Measurements from ENCODE around the gene GRID1. TPM values are rescaled to one million over a fixed set of nuclear protein-coding genes. Genes with fewer than 3 reads are reported as not detected.

Gene GRID1
- total and polyA plus RNA-seq, 10 of the 15 experiments (the other 5 are each of a cell fraction or from before 2014, with no cell fraction given), result 0.04 to 0.62 (median 0.08) TPM; not detected in 5

- no peaks in the 10 kb centered on the region for H3K9me3 ChIP-seq (replicated peaks; ENCODE audit: control insufficient read depth, insufficient read depth, low read length)
- no peaks in the 10 kb centered on the region for H3K36me3 ChIP-seq (ENCODE audit: control insufficient read depth in 2 of 2, insufficient read depth in 2 of 2, low read length in 1 of 2)
- intact Hi-C loops (cut with micrococcal nuclease; ENCODE audit: unreplicated experiment), result no loop called here
- TF ChIP-seq LARP7 (IDR thresholded peaks at IDR 0.05) (no peak), MAX (IDR thresholded peaks at IDR 0.05; ENCODE audit: low read depth, low read length) (no peak), NR2C2 (IDR thresholded peaks at IDR 0.05; ENCODE audit: borderline replicate concordance, control insufficient read depth, insufficient read length, low read depth) (no peak), YBX1 (IDR thresholded peaks at IDR 0.05) (no peak), ZNF622 (IDR thresholded peaks at IDR 0.05) (no peak), RCOR1 (conservative IDR thresholded peaks at IDR 0.05; ENCODE audit: low read depth, low read length) (no peak), TCF7 (IDR thresholded peaks at IDR 0.05; ENCODE audit: borderline replicate concordance) (no peak), SUZ12 (IDR thresholded peaks at IDR 0.05; ENCODE audit: unreplicated experiment) (no peak), IKZF1 (conservative IDR thresholded peaks at IDR 0.05) (no peak), ATF3 (IDR thresholded peaks at IDR 0.05; ENCODE audit: borderline replicate concordance, extremely low read depth, low read depth, low read length) (no peak), MYC (IDR thresholded peaks at IDR 0.05; ENCODE audit: insufficient read depth, insufficient read length, insufficient replicate concordance, low read length, severe bottlenecking) (no peak)
- ATAC-seq (no peak), DNase-seq (ENCODE audit: low read depth, low spot score) (no peak), FAIRE-seq (no peak)
- no TSS peak for BruUV-seq (replicated peaks)
- no peak overlapping the region for H3K4me3 ChIP-seq
- CTCF ChIA-PET, result interaction anchor here (3.1 kb wide), 1 partner anchor 10 kb away, joined by 14 read pairs; no protein-coding TSS in a partner anchor
- no peak overlapping the region for H3K4me2 ChIP-seq (ENCODE audit: control insufficient read depth, insufficient read depth)
- no peak overlapping the region for H2AFZ ChIP-seq (ENCODE audit: control insufficient read depth, low read depth, low read length)
- in situ Hi-C loops (cut with MboI), result no loop called here
- no peaks in the 10 kb centered on the region for H3K4me1 ChIP-seq (ENCODE audit: control insufficient read depth, insufficient read depth, low read length)
- POLR2A ChIA-PET, result no interaction called here
- no peak overlapping the region for H3K9ac ChIP-seq (ENCODE audit: control insufficient read depth, insufficient read depth, low read length)
- 0 out of 4 replicates have a peak, but pooled peaks cover 0 to 2% of the 10 kb centered on the region in 2 experiments for H3K27me3 ChIP-seq (replicated peaks in 1 of 2; ENCODE audit: control insufficient read depth in 2 of 2, insufficient read depth in 2 of 2, low read length in 1 of 2)
- no peaks in the 10 kb centered on the region for H3K79me2 ChIP-seq (ENCODE audit: control insufficient read depth, insufficient read depth, low read length)
- no peak overlapping the region for H3K27ac ChIP-seq (ENCODE audit: control insufficient read depth, insufficient read depth)
- WGBS (ENCODE audit: insufficient coverage, insufficient replicate concordance, low lambda C conversion rate, missing lambda C conversion rate), result 48% methylated on average over 9 of the region's 9 CpGs
- H4K20me1 ChIP-seq (ENCODE audit: control insufficient read depth, insufficient read depth), result no peaks in the 10 kb centered on the region
- RAD21 ChIA-PET (ENCODE audit: unreplicated experiment), result no interaction called here
- SMC1A ChIA-PET (ENCODE audit: uncharacterized antibody, unreplicated experiment), result no interaction called here
Measured at GRCh38 chr10:86091216-86091615, 275.4 kb downstream of the GRID1 start.
